Activated T-cell treated with anti-CD3 and anti-CD28 coated beads, Interleukin-2, amount 50 U/mL, for 4 hours (primary cell): ENCODE results near the gene LHFPL5. TPM values are rescaled to one million over a fixed set of nuclear protein-coding genes. Genes with fewer than 3 reads are reported as not detected.

ENCODE experiments used
- ATAC-seq, 2 donors: fragments of 200-7000 bp; cut with Tn5 transposase; one replicate each; pipeline ENCODE4 v1.10.0; 2021
- DNase-seq: peaks from one replicate; pipeline ENCODE4 v3.0.0-alpha.2; 2020
- H3K27me3 Mint-ChIP-seq: one replicate; pipeline ENCODE4 v1.8.0; 2021; ENCODE audit warnings: low read depth, mixed read lengths
- H3K36me3 Mint-ChIP-seq: one replicate; pipeline ENCODE4 v1.8.0; 2022; ENCODE audit warnings: mixed read lengths; ENCODE audit not compliant: insufficient read depth
- H3K4me1 Mint-ChIP-seq: one replicate; pipeline ENCODE4 v1.8.0; 2021; ENCODE audit warnings: low read depth, mixed read lengths
- H3K4me3 Mint-ChIP-seq: one replicate; pipeline ENCODE4 v1.8.0; 2021; ENCODE audit warnings: mild to moderate bottlenecking, moderate library complexity, mixed read lengths
- H3K9me3 Mint-ChIP-seq: one replicate; pipeline ENCODE4 v1.8.0; 2021; ENCODE audit warnings: mixed read lengths
- total RNA-seq, 3 donors: library from RNA; stranded (reverse); gene quantifications; one replicate each; pipeline ENCODE4 v1.2.1, GENCODE V29; 2021

The LHFPL5 gene
- total RNA-seq, 3 donors from 2014 or later, result not detected

- no peak for ATAC-seq
- H3K36me3 Mint-ChIP-seq, result peaks cover 54% of the 10 kb centered on the region
Observed at GRCh38 chr6:35856250-35856649, 51.1 kb downstream of the LHFPL5 start.

DNA sequence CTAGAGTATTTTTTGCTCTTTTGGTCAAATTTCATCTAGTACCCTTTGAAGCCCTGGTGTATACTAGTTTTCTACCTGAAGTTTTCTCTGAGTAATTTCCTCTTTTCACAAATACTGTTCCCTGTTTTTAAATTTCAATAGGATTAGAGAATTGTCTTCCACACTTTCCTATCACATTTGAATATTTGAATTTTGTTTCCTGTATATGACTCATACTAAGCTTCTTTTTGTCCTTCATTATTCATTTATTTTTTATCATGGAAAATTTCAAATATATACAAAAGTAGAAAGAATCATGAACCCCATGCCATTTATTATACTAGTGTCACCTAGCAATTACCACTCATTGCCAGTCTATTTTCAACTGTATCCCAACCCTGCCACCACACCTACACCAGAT lies 52.7 kb downstream of the LHFPL5 start:
- Mint-ChIP-seq H3K4me3 (no peak overlapping the region), H3K9me3 (no peaks in the 10 kb centered on the region), H3K27me3 (no peaks in the 10 kb centered on the region), H3K36me3 (peaks cover 52% of the 10 kb centered on the region), H3K4me1 (no peaks in the 10 kb centered on the region)
- ATAC-seq (no peak), DNase-seq (no peak)

More at GRCh38 chr6:35856250-35856649, 51.1 kb downstream of the LHFPL5 start:
- Mint-ChIP-seq H3K27me3 (no peaks in the 10 kb centered on the region), H3K9me3 (no peaks in the 10 kb centered on the region), H3K4me3 (no peak overlapping the region), H3K4me1 (no peaks in the 10 kb centered on the region)
- DNase-seq, result no peak

GRCh38 chr6:35859367-35859766 lies 54.2 kb downstream of the LHFPL5 start:
- H3K27me3 Mint-ChIP-seq, result no peaks in the 10 kb centered on the region
- H3K9me3 Mint-ChIP-seq, result no peaks in the 10 kb centered on the region
- DNase-seq, result no peak
- H3K36me3 Mint-ChIP-seq, result peaks cover 55% of the 10 kb centered on the region
- ATAC-seq, result no peak
- H3K4me3 Mint-ChIP-seq, result no peak overlapping the region
- H3K4me1 Mint-ChIP-seq, result peaks cover 1% of the 10 kb centered on the region

Other genes with a start within 250 kb of the LHFPL5 start
- 10 to 100 TPM; 46.5 to 62.3 (median 59.9) TPM for gene FKBP5, start 116.4 kb upstream of the LHFPL5 start, total RNA-seq
- gene ARMC12, start 68.3 kb upstream of the LHFPL5 start, total RNA-seq, result under 1 TPM in 2 of 3 donors, not detected in 1; 0.32 to 0.43 TPM
- gene CLPSL2, start 28.8 kb upstream of the LHFPL5 start, total RNA-seq, result not detected
- gene CLPSL1, start 24.3 kb upstream of the LHFPL5 start, total RNA-seq, result not detected
- 1 to 10 TPM; 2.1 to 3.5 (median 2.4) TPM for gene CLPS, start 8.0 kb upstream of the LHFPL5 start, total RNA-seq
- gene SRPK1, start 115.7 kb downstream of the LHFPL5 start, total RNA-seq, result 10 to 100 TPM; 91.3 to 97.8 (median 92.2) TPM
- not detected for gene SLC26A8, start 219.3 kb downstream of the LHFPL5 start, total RNA-seq
- gene MAPK14, start 222.5 kb downstream of the LHFPL5 start, total RNA-seq, result 10 to 100 TPM; 35.7 to 40.9 (median 38.7) TPM